Measurements from ENCODE around the gene RAPGEF1.

DNA sequence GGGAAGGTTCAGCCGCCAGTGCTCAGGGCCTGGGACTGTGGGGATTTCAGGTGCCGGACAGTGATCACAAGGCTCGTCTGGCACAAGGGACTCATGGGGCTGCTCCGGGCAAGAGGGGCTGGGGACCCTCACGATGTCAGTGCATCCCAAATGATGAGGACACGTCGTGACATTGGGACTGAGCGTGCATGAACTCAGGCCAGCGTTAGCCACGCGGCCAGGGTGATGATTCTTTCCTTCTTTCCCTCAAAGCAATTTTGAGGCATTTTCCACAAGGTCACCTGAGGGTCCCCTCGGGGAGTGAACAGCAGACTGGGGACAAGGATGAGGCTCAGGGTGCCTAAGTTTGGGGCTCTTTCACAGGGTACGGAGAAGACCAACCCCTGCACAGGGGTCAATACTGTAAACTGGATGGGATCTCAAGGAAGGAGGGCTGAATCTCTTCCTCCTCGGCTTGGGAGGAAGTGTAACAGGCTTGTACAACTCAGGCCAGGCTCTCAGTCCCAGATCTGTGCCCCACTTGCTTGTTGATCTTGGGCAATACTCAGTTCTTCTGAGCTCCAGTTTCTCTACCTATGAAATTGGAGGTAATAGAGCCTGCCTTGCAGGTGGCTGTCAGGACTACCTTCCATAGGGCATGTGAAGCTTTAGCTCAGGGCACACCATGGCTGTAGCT, 116.1 kb downstream of the RAPGEF1 start:
- TF ChIP-seq, protein P1, sequence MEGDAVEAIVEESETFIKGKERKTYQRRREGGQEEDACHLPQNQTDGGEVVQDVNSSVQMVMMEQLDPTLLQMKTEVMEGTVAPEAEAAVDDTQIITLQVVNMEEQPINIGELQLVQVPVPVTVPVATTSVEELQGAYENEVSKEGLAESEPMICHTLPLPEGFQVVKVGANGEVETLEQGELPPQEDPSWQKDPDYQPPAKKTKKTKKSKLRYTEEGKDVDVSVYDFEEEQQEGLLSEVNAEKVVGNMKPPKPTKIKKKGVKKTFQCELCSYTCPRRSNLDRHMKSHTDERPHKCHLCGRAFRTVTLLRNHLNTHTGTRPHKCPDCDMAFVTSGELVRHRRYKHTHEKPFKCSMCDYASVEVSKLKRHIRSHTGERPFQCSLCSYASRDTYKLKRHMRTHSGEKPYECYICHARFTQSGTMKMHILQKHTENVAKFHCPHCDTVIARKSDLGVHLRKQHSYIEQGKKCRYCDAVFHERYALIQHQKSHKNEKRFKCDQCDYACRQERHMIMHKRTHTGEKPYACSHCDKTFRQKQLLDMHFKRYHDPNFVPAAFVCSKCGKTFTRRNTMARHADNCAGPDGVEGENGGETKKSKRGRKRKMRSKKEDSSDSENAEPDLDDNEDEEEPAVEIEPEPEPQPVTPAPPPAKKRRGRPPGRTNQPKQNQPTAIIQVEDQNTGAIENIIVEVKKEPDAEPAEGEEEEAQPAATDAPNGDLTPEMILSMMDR (IDR thresholded peaks at IDR 0.05) = no peak
- no peak for TF ChIP-seq POLR2A (IDR thresholded peaks at IDR 0.05)
